HG03103 (cell line): Measurements from ENCODE around the gene RAB40B.

Experiments used
- ATAC-seq: cut with Tn5 transposase; IDR thresholded peaks from one replicate; pipeline ENCODE4 v1.9.1; 2021; ENCODE audit warnings: low read depth; ENCODE audit not compliant: unreplicated experiment

RAB40B gene

GRCh38 chr17:82693168-82693867, 5.2 kb downstream of the RAB40B start:
- no peak for ATAC-seq

DNA sequence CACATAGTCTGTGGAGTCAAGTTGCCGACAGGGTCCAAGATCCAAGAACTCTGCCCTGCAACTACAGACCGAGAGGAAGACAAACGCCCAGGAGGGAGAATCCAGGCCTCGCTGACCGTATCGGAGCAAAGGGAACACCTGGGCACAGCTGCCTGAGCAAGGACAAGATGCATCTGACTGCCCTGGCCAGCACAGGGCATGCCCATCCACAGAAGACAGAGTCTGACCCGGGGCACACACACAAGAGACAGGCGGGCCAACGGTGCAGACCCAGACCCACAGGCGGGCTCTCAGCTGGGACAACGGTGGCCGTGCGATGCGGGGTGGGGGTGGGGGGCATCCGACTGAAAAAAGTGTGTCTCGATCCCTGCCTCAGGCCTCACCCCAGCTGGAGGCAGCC, 6.2 kb downstream of the RAB40B start:
- ATAC-seq, result no peak

GRCh38 chr17:82691714-82692113, 6.8 kb downstream of the RAB40B start:
- ATAC-seq, result no peak

GRCh38 chr17:82690786-82691489, 7.6 kb downstream of the RAB40B start:
- ATAC-seq, result no peak

DNA sequence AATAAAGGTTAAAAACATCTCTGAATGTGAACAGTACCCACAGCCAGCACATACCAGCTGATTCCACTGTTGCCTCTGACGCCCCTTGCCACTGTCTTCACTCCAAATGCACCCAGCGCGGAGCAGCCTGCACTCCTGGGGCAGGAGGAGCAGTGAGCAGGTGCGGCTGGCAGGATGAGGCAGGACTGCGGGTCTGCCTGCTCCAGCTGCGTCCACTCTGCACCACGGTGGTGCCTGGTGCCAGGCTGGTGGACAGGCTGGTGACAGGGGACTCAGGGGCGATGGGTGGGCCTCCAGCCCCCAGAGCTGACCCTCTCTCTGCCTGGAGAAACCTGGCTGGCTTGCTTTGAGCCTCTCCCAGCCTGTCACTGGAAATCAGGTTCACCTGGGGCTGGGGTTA, 9.4 kb downstream of the RAB40B start:
- no peak for ATAC-seq

- no peak for ATAC-seq
These were observed 10.6 kb downstream of the RAB40B start for GRCh38 chr17:82687871-82688270.

DNA sequence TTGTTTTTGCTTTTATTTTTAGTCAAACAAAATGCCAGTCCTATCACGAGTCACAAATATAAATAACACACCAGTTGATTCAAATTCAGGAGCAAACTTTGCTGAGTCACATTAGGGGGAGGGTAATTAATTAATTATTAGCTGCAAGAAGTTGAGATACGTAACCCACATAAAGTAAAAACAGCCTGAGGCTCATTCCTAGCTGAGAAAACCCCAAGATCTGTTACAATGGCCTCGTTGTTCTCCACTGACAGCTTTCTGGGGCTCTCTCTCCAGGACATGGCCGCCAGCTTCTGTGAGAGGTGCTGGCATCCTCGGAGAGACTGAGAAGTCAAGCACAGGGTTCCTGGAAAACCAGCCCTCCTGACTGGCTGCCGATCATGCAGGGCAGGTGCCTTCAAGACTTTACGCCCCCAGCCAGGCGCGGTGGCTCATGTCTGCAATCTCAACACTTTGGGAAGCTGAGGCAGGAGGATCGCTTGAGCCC, 11.1 kb downstream of the RAB40B start:
- ATAC-seq, result no peak

GRCh38 chr17:82686366-82687324, 11.9 kb downstream of the RAB40B start:
- no peak for ATAC-seq

DNA sequence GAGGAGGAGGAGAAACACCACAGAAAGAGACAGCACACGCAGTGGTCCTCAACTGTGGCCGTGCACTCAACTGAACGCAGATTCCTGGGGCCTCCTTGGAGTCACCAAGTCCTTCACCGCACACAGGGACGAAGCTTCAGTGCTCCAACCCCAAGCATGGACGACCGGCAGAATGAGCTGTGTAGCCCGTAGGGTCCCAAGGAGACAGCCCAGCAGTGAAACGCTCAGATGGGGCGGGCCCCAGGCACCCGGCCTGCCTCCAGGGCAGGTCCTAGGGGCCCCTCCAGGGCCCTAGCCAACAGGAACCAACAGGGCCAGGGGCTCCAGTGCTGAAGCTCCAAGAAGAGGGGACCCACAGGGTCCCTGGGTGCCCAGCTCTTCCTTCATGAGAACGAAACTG, 13.2 kb downstream of the RAB40B start:
- ATAC-seq, result no peak

DNA sequence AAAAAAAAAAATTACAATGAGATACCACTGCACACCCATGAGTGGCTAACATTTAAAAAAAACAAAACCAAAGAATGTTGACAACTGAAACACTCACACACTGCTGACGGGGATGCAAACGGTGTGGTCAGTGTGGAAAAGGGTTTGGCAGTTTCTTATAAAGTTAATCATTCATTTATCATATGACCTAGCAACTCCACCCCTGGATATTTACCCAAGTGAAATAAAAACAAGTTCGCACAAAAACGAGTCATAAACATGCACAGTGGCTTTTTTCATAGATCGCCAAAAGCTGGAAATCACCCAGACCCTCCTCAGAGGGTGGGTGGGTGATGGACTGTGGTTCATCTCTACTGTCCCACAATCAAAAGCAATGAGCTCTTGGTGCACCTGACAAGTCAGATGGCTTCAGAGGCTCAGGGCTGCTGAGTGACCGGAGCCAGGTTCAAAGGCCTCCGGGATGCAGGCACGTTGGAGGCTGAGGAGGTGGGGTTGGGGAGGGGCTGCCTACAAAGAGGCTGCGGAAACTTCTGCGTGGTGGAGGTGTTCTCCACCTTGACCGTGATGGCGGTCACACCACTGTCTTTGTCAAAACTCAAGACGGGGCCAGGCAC, 14.2 kb downstream of the RAB40B start:
- ATAC-seq, result no peak

- ATAC-seq, result no peak
These were observed 15.0 kb downstream of the RAB40B start for GRCh38 chr17:82683534-82683933.

- ATAC-seq, result no peak
These were observed 17.0 kb downstream of the RAB40B start for GRCh38 chr17:82681547-82681946.

GRCh38 chr17:82679586-82680465, 18.7 kb downstream of the RAB40B start:
- ATAC-seq, result no peak

DNA sequence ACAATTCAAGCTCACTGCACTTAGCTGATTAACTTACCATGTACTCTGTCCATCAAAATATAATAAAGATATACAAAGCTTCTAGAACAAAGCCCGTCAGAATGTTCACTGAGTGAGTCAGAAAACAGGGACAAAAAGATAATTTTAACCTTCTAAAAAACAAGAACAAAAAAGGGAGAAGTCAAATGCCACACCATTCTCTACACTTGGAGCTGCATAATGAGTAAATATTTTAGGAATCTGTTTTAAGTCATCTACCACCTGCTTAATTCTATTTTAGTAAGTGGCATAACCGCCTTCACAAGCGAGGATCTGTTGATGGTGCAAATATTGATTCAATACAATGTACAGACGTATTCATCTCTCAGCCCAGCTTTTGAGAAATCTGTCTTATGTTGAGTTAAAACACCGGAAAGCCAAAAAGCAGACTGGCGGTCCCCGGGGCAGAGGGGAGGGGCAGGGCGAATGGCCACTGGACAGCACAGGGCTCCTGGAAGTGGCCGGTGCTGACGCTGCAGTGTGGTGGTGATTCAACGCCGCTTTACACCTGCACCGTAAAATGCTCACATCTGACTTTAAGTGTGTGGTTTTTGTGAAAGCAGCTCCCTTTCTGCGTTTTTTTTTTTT, 20.1 kb downstream of the RAB40B start:
- ATAC-seq, result no peak

DNA sequence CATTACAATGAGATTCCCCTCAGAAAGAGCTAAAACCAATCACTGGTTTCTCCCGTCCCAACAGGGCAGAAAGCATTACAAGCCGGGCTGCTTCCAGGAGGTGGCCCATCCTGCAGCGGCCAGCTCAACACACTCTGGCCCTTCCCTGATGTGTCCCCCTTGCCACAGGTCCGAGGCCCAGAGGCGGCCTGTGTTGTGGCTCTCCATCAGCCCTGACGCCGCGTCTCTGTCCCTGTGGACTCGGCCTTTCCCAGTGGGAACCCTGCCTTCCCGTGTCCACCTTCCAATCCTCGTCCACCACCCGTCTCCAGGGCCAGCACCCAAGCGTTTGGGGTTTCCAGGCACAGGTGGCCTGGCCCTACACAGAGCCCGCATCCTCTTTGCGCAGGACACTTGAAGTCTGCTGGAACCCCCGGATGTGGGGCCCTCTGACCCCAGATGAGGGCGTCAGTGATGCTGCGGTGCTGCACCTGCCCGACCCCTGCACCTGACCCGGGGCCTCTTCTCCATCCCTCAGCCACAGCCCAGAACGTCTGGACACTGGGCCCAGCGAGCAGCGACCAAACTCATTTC, 21.1 kb downstream of the RAB40B start:
- no peak for ATAC-seq

GRCh38 chr17:82675476-82676245, 22.8 kb downstream of the RAB40B start:
- no peak for ATAC-seq

DNA sequence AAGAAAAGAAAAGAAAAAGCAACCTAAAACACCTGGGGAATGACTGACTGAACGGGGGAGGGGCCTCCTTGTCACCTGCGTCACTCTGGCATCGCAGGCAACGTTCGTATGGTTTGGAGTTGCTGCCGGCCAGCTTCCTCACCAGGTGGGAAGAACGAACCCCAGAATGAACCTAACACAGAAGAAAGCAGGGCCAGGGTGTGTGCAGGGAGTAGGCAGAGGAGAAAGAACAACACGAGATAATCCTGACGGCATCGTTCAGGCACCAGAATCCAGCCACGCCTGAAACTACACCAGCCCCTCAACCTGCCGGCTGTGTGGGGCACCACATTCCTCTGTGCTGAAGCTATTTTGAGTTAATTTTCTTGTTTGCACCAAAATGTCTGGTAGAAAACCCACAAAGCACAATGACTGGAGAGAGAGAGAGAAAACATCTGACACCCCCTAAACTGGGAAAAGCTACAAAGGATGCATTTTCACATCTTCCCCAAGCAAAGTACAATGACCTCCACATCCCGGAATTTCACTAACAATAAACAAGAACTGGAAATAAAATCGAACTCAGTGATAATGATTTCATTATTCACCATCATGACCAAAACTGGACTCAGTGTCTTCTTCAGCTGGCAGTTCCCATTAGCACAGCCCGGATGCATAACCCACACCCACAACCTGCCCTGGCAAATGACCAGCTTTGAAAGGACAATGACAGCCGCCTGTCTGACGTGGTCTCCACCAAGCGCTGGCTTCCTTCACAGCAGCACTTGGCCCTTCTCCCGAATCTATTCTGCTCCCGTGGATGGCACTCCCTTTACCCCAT, 23.6 kb downstream of the RAB40B start:
- ATAC-seq, result no peak
